GM21423 (cell line): Measurements from ENCODE around the gene PRLH.
"Not testable (repeated sequence)": the region's sequence is repeated elsewhere in the genome, so short reads cannot be mapped to it uniquely, and the experiment has no call there.

Experiments used
- ATAC-seq: cut with Tn5 transposase; IDR thresholded peaks from one replicate; pipeline ENCODE4 v1.9.1; 2021; ENCODE audit warnings: mild to moderate bottlenecking, moderate library complexity; ENCODE audit not compliant: unreplicated experiment

Gene PRLH

GRCh38 chr2:237581326-237581725 lies 15.0 kb downstream of the PRLH start:
- ATAC-seq = no peak

GRCh38 chr2:237581751-237582746 lies 15.7 kb downstream of the PRLH start:
- no peak for ATAC-seq

- ATAC-seq = no peak
Measured at GRCh38 chr2:237583385-237584295, 17.3 kb downstream of the PRLH start.

GRCh38 chr2:237585590-237586221 lies 19.3 kb downstream of the PRLH start:
- ATAC-seq = no peak

GRCh38 chr2:237588044-237588696 lies 21.8 kb downstream of the PRLH start:
- no peak for ATAC-seq

- no peak for ATAC-seq
Measured at GRCh38 chr2:237590272-237591140, 24.1 kb downstream of the PRLH start, which contains the start of gene RAB17. TSS of gene RAB17 (minus strand) at chr2:237590734. CDS start at chr2:237586154, 4,580 bp downstream.

- no peak for ATAC-seq
Measured at GRCh38 chr2:237591141-237591881, 24.9 kb downstream of the PRLH start.

- no peak for ATAC-seq
Measured at GRCh38 chr2:237592425-237592980, 26.1 kb downstream of the PRLH start.

GRCh38 chr2:237593036-237593435 lies 26.7 kb downstream of the PRLH start:
- no peak for ATAC-seq

GRCh38 chr2:237593596-237594320 lies 27.4 kb downstream of the PRLH start:
- ATAC-seq = no peak

- no peak for ATAC-seq
Measured at GRCh38 chr2:237594514-237594871, 28.1 kb downstream of the PRLH start.

GRCh38 chr2:237595829-237596519 lies 29.6 kb downstream of the PRLH start:
- ATAC-seq = not testable (repeated sequence)

GRCh38 chr2:237596520-237597195 lies 30.3 kb downstream of the PRLH start:
- ATAC-seq = no peak

GRCh38 chr2:237597196-237598145 lies 31.1 kb downstream of the PRLH start:
- ATAC-seq = no peak

- no peak for ATAC-seq
Measured at GRCh38 chr2:237598468-237599208, 32.3 kb downstream of the PRLH start.
